Cardiac fibroblast (primary cell): ENCODE results near the gene ZBTB34.

Experiments used
- DNase-seq, 2 donors: peaks; one replicate each; pipeline versions ENCODE4 v3.0.0 to v3.0.0-alpha.2; 2010; ENCODE audit warnings: low read depth in 2 of 2
- H3K4me3 ChIP-seq, 2 donors: replicated peaks in 1 of 2; 1 replicate in 1 of 2; 2 replicates in 1 of 2; pipeline ENCODE4 v1.5.1; 2011; ENCODE audit warnings: low read depth in 2 of 2, low read length in 2 of 2, mild to moderate bottlenecking in 2 of 2, moderate library complexity in 1 of 2
- CTCF ChIP-seq: IDR thresholded peaks from one replicate; pipeline ENCODE4 v1.5.1; 2011; ENCODE audit warnings: low read depth, mild to moderate bottlenecking, low read length, inconsistent platforms

The ZBTB34 gene

GRCh38 chr9:126926364-126926763 lies 65.9 kb downstream of the ZBTB34 start:
- no peak for DNase-seq
- TF ChIP-seq CTCF: no peak
- H3K4me3 ChIP-seq: no peak overlapping the region

- DNase-seq: no peak
- no peak for TF ChIP-seq CTCF
- H3K4me3 ChIP-seq: no peak overlapping the region
These were observed 67.0 kb downstream of the ZBTB34 start for GRCh38 chr9:126927419-126927818.

- no peak for DNase-seq
- no peak for TF ChIP-seq CTCF
- H3K4me3 ChIP-seq: no peak overlapping the region
These were observed 72.5 kb downstream of the ZBTB34 start for GRCh38 chr9:126932871-126933321.

GRCh38 chr9:126933334-126933980 lies 73.0 kb downstream of the ZBTB34 start:
- no peak for TF ChIP-seq CTCF
- DNase-seq: no peak

GRCh38 chr9:126934441-126934840 lies 74.0 kb downstream of the ZBTB34 start:
- DNase-seq: no peak
- no peak overlapping the region for H3K4me3 ChIP-seq
- no peak for TF ChIP-seq CTCF

More at GRCh38 chr9:126933334-126933980, 73.0 kb downstream of the ZBTB34 start:
- no peak overlapping the region for H3K4me3 ChIP-seq
